Astrocyte (in vitro differentiated cells and primary cell): Measurements from ENCODE around the gene OR2V1.

Experiments
- EZH2 ChIP-seq: IDR thresholded peaks from 2 replicates; pipeline ENCODE4 v1.6.1; 2012; ENCODE audit warnings: mild to moderate bottlenecking, low read length, inconsistent platforms; ENCODE audit not compliant: insufficient read depth
- TF ChIP-seq, protein P1 (sequence below): IDR thresholded peaks from 2 replicates; pipeline ENCODE4 v1.5.1; 2011; ENCODE audit warnings: low read depth, mild to moderate bottlenecking, inconsistent platforms, low read length, moderate library complexity; ENCODE audit not compliant: insufficient read depth

DNA sequence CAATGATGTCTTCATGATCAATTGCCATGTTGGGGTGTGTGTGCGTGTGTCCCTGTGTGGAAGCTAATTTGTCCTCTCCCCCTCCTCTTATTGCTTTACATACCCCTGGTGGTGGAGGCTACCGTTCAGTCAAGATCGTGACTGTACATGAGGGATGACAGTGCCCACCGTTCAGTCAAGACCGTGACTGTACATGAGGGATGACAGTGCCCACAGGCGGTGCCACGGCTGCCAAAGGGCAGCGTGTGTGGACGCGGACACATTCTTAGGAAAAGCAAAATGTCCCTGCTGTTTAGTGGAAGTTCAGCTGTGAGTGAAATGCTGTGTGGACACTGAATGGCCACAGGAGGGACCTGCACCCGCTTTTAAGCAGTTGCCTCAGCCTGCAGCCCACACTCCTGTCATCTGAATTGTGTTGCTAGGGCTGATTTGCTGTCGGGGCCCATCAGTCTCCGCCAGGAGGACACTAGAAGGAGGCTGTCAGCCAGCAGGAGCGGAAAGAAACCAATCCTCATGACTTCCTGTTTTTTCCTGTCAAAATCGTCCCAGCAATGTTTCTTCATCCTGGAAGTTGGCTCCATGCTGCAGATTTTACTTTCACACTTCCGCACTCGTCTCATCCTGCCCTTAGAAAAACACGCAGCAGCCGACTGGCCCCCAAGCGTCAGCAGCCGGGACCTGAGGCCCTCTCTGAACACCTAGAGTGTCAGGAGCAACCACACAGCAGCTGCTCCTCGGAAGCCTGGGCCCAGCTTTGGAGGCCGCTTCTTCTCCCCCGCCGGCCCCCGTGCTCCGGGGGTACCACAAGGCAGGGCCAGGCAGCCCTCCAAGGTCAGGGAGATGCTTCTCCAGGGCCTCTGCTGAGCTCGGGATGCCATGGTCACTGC lies 9.1 kb downstream of the OR2V1 start:
- TF ChIP-seq, protein P1, sequence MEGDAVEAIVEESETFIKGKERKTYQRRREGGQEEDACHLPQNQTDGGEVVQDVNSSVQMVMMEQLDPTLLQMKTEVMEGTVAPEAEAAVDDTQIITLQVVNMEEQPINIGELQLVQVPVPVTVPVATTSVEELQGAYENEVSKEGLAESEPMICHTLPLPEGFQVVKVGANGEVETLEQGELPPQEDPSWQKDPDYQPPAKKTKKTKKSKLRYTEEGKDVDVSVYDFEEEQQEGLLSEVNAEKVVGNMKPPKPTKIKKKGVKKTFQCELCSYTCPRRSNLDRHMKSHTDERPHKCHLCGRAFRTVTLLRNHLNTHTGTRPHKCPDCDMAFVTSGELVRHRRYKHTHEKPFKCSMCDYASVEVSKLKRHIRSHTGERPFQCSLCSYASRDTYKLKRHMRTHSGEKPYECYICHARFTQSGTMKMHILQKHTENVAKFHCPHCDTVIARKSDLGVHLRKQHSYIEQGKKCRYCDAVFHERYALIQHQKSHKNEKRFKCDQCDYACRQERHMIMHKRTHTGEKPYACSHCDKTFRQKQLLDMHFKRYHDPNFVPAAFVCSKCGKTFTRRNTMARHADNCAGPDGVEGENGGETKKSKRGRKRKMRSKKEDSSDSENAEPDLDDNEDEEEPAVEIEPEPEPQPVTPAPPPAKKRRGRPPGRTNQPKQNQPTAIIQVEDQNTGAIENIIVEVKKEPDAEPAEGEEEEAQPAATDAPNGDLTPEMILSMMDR, result no peak
- TF ChIP-seq EZH2, result no peak
